ENCODE data around the gene DLK2. TPM values are rescaled to one million over a fixed set of nuclear protein-coding genes. Genes with fewer than 3 reads are reported as not detected.

Gene DLK2
- total and polyA plus RNA-seq, 2 of the 13 experiments (the other 11 are each of a cell fraction or from before 2014, with no cell fraction given) = 1.2 to 3.8 TPM

GRCh38 chr6:43477235-43478007 lies 22.1 kb upstream of the DLK2 start, which contains the start of gene TJAP1 (continued):
- TF ChIP-seq ZNF281 (CRISPR knock-in tag; IDR thresholded peaks at IDR 0.05; ENCODE audit: borderline replicate concordance) (no peak), JUN (CRISPR knock-in tag; IDR thresholded peaks at IDR 0.05) (0 out of 2 replicates have a peak, but pooled peaks have one; percentile 36), TAF1 (CRISPR knock-in tag; IDR thresholded peaks at IDR 0.05) (peak; percentile 88), HINFP (CRISPR knock-in tag; IDR thresholded peaks at IDR 0.05; ENCODE audit: low read depth) (no peak), ZNF33B (CRISPR knock-in tag; IDR thresholded peaks at IDR 0.05) (no peak), SMAD1 (CRISPR knock-in tag; IDR thresholded peaks at IDR 0.05; ENCODE audit: borderline replicate concordance, low read depth) (no peak), KDM6A (CRISPR knock-in tag; IDR thresholded peaks at IDR 0.05; ENCODE audit: low read depth) (no peak), IRX3 (CRISPR knock-in tag; IDR thresholded peaks at IDR 0.05; ENCODE audit: borderline replicate concordance, low read depth) (no peak), U2AF1 (optimal IDR thresholded peaks at IDR 0.05; ENCODE audit: low read depth, low read length) (no peak), RNF2 (conservative IDR thresholded peaks at IDR 0.05; ENCODE audit: low read depth) (no peak), CSRNP1 (CRISPR knock-in tag; IDR thresholded peaks at IDR 0.05) (peak; percentile 68; the same call in 1 of the 2 replicates), PAWR (CRISPR knock-in tag; IDR thresholded peaks at IDR 0.05; ENCODE audit: borderline replicate concordance) (0 out of 2 replicates have a peak, but pooled peaks have one; percentile 67), BRCA1 (CRISPR knock-in tag; IDR thresholded peaks at IDR 0.05) (no peak), NFKB2 (CRISPR knock-in tag; IDR thresholded peaks at IDR 0.05; ENCODE audit: borderline replicate concordance) (0 out of 2 replicates have a peak, but pooled peaks have one; percentile 21), SMAD9 (CRISPR knock-in tag; IDR thresholded peaks at IDR 0.05) (no peak)
- TF ChIP-seq, protein P1, sequence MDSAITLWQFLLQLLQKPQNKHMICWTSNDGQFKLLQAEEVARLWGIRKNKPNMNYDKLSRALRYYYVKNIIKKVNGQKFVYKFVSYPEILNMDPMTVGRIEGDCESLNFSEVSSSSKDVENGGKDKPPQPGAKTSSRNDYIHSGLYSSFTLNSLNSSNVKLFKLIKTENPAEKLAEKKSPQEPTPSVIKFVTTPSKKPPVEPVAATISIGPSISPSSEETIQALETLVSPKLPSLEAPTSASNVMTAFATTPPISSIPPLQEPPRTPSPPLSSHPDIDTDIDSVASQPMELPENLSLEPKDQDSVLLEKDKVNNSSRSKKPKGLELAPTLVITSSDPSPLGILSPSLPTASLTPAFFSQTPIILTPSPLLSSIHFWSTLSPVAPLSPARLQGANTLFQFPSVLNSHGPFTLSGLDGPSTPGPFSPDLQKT (CRISPR knock-in tag; IDR thresholded peaks at IDR 0.05; ENCODE audit: borderline replicate concordance) = no peak
- TF ChIP-seq, protein P2, sequence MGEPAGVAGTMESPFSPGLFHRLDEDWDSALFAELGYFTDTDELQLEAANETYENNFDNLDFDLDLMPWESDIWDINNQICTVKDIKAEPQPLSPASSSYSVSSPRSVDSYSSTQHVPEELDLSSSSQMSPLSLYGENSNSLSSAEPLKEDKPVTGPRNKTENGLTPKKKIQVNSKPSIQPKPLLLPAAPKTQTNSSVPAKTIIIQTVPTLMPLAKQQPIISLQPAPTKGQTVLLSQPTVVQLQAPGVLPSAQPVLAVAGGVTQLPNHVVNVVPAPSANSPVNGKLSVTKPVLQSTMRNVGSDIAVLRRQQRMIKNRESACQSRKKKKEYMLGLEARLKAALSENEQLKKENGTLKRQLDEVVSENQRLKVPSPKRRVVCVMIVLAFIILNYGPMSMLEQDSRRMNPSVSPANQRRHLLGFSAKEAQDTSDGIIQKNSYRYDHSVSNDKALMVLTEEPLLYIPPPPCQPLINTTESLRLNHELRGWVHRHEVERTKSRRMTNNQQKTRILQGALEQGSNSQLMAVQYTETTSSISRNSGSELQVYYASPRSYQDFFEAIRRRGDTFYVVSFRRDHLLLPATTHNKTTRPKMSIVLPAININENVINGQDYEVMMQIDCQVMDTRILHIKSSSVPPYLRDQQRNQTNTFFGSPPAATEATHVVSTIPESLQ (CRISPR knock-in tag; conservative IDR thresholded peaks at IDR 0.05) = no peak
- TF ChIP-seq, protein P3, sequence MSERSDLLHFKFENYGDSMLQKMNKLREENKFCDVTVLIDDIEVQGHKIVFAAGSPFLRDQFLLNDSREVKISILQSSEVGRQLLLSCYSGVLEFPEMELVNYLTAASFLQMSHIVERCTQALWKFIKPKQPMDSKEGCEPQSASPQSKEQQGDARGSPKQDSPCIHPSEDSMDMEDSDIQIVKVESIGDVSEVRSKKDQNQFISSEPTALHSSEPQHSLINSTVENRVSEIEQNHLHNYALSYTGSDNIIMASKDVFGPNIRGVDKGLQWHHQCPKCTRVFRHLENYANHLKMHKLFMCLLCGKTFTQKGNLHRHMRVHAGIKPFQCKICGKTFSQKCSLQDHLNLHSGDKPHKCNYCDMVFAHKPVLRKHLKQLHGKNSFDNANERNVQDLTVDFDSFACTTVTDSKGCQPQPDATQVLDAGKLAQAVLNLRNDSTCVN (CRISPR knock-in tag; IDR thresholded peaks at IDR 0.05; ENCODE audit: borderline replicate concordance) = peak; percentile 59; the same call in 1 of the 2 replicates
